GM18868 (cell line): Measurements from ENCODE around the gene JPT1.
"Not testable (repeated sequence)": the region's sequence is repeated elsewhere in the genome, so short reads cannot be mapped to it uniquely, and the experiment has no call there.

Experiments
- ATAC-seq: cut with Tn5 transposase; IDR thresholded peaks from one replicate; pipeline ENCODE4 v1.9.1; 2021; ENCODE audit warnings: mild to moderate bottlenecking, moderate library complexity; ENCODE audit not compliant: unreplicated experiment

Gene JPT1

GRCh38 chr17:75158480-75158879 lies 4.2 kb upstream of the JPT1 start:
- not testable (repeated sequence) for ATAC-seq

GRCh38 chr17:75155191-75155601 lies 884 bp upstream of the JPT1 start:
- ATAC-seq, result no peak

- ATAC-seq, result peak; percentile 2
Observed at GRCh38 chr17:75153780-75154194, 525 bp downstream of the JPT1 start.

GRCh38 chr17:75152922-75153779 lies 1.2 kb downstream of the JPT1 start:
- ATAC-seq, result no peak

GRCh38 chr17:75152523-75152921 lies 1.8 kb downstream of the JPT1 start:
- no peak for ATAC-seq

- no peak for ATAC-seq
Observed at GRCh38 chr17:75151930-75152329, 2.4 kb downstream of the JPT1 start.

GRCh38 chr17:75147878-75148546 lies 6.3 kb downstream of the JPT1 start:
- no peak for ATAC-seq

- ATAC-seq, result no peak
Observed at GRCh38 chr17:75146592-75146991, 7.7 kb downstream of the JPT1 start.

GRCh38 chr17:75144816-75145512 lies 9.3 kb downstream of the JPT1 start:
- ATAC-seq, result no peak

- ATAC-seq, result no peak
Observed at GRCh38 chr17:75142236-75142971, 11.9 kb downstream of the JPT1 start.

- no peak for ATAC-seq
Observed at GRCh38 chr17:75138519-75138918, 15.8 kb downstream of the JPT1 start.

- ATAC-seq, result not testable (repeated sequence)
Observed at GRCh38 chr17:75137762-75138161, 16.6 kb downstream of the JPT1 start.

- no peak for ATAC-seq
Observed at GRCh38 chr17:75135946-75136345, 18.4 kb downstream of the JPT1 start.

GRCh38 chr17:75135452-75135851 lies 18.9 kb downstream of the JPT1 start:
- no peak for ATAC-seq

GRCh38 chr17:75133607-75134347 lies 20.5 kb downstream of the JPT1 start:
- not testable (repeated sequence) for ATAC-seq

- ATAC-seq, result no peak
Observed at GRCh38 chr17:75133001-75133400, 21.3 kb downstream of the JPT1 start.

- ATAC-seq, result not testable (repeated sequence)
Observed at GRCh38 chr17:75132018-75133000, 22.0 kb downstream of the JPT1 start.

GRCh38 chr17:75131278-75132017 lies 22.9 kb downstream of the JPT1 start, which contains the start of gene NT5C:
TSS of gene NT5C (minus strand) at chr17:75131742. CDS start at chr17:75131707, 35 bp downstream.
- ATAC-seq, result peak; percentile 83
